Erythroblast (primary cell): ENCODE results near the gene OR13C5.

Source experiments
- GATA1 ChIP-seq: IDR thresholded peaks from 2 replicates; pipeline ENCODE4 v1.6.1; 2011; ENCODE audit warnings: low read depth, mild to moderate bottlenecking, control low read depth, low read length, moderate library complexity
- POLR2A ChIP-seq: IDR thresholded peaks from 2 replicates; pipeline ENCODE4 v1.6.1; 2011; ENCODE audit warnings: mild to moderate bottlenecking, low read length

- no peak for TF ChIP-seq POLR2A
- no peak for TF ChIP-seq GATA1
Observed at GRCh38 chr9:104606152-104606551, 6.9 kb upstream of the OR13C5 start.
